Measurements from ENCODE around the gene SEMA4C. TPM values are rescaled to one million over a fixed set of nuclear protein-coding genes. Genes with fewer than 3 reads are reported as not detected.

The SEMA4C gene
- polyA plus RNA-seq, 4 donors = 0.45 to 26.8 (median 11.2) TPM

GRCh38 chr2:96822786-96823185, 47.1 kb downstream of the SEMA4C start:
- Histone ChIP-seq H3K36me3 (ENCODE audit: control insufficient read depth in 3 of 3, insufficient read depth in 2 of 3, low read depth in 1 of 3, low read length in 3 of 3) (peaks cover 4 to 77% (median 8%) of the 10 kb centered on the region in 3 donors), H3K9me3 (ENCODE audit: control insufficient read depth in 2 of 2, insufficient read depth in 1 of 2, low read depth in 1 of 2, low read length in 1 of 2) (no peaks in the 10 kb centered on the region), H3K27ac (ENCODE audit: low read depth in 1 of 3, low read length in 2 of 3) (no peak overlapping the region), H3K4me3 (ENCODE audit: low read depth in 1 of 3, low read length in 3 of 3) (no peak overlapping the region), H3K4me1 (ENCODE audit: control insufficient read depth in 3 of 3, insufficient read depth in 2 of 3, low read depth in 1 of 3, low read length in 2 of 3) (peaks cover 14 to 59% (median 14%) of the 10 kb centered on the region in 3 donors), H3K27me3 (ENCODE audit: control insufficient read depth in 3 of 3, insufficient read depth in 3 of 3, low read length in 3 of 3) (no peaks in the 10 kb centered on the region)
- no peak for DNase-seq
- no peak for FAIRE-seq
- WGBS, 3 donors = 64 to 78% (median 67%) methylated on average over 4 of the region's 4 CpGs

- H3K4me1 ChIP-seq (ENCODE audit: control insufficient read depth in 3 of 3, insufficient read depth in 2 of 3, low read depth in 1 of 3, low read length in 2 of 3) = peaks cover 14 to 59% (median 14%) of the 10 kb centered on the region in 3 donors
- H3K36me3 ChIP-seq (ENCODE audit: control insufficient read depth in 3 of 3, insufficient read depth in 2 of 3, low read depth in 1 of 3, low read length in 3 of 3) = peaks cover 2 to 62% (median 4%) of the 10 kb centered on the region in 3 donors
- no peaks in the 10 kb centered on the region for H3K27me3 ChIP-seq (ENCODE audit: control insufficient read depth in 3 of 3, insufficient read depth in 3 of 3, low read length in 3 of 3)
- peak overlapping the region in 2 of 3 donors; percentile 9 to 37 for H3K4me3 ChIP-seq (ENCODE audit: low read depth in 1 of 3, low read length in 3 of 3)
- DNase-seq = peak; percentile 71 to 76
- peak overlapping the region; percentile 43 to 83 (median 78) for H3K27ac ChIP-seq (ENCODE audit: low read depth in 1 of 3, low read length in 2 of 3)
- 21 to 58% (median 35%) methylated on average over 11 of the region's 11 CpGs for WGBS, 3 donors
- H3K9me3 ChIP-seq (ENCODE audit: control insufficient read depth in 2 of 2, insufficient read depth in 1 of 2, low read depth in 1 of 2, low read length in 1 of 2) = no peaks in the 10 kb centered on the region
- no peak for FAIRE-seq
Measured at GRCh38 chr2:96821113-96821675, 48.7 kb downstream of the SEMA4C start.

GRCh38 chr2:96819876-96820511, 49.9 kb downstream of the SEMA4C start:
- peak overlapping the region in 2 of 3 donors; percentile 9 to 37 for H3K4me3 ChIP-seq (ENCODE audit: low read depth in 1 of 3, low read length in 3 of 3)

GRCh38 chr2:96819128-96819875, 50.6 kb downstream of the SEMA4C start:
- 24 to 61% (median 37%) methylated on average over 9 to 10 of the region's 10 CpGs for WGBS, 3 donors
- Histone ChIP-seq H3K4me1 (ENCODE audit: control insufficient read depth in 3 of 3, insufficient read depth in 2 of 3, low read depth in 1 of 3, low read length in 2 of 3) (peaks cover 14 to 59% (median 14%) of the 10 kb centered on the region in 3 donors), H3K27ac (ENCODE audit: low read depth in 1 of 3, low read length in 2 of 3) (peak overlapping the region; percentile 54 to 83 (median 78)), H3K4me3 (ENCODE audit: low read depth in 1 of 3, low read length in 3 of 3) (peak overlapping the region in 2 of 3 donors; percentile 22 to 42), H3K27me3 (ENCODE audit: control insufficient read depth in 3 of 3, insufficient read depth in 3 of 3, low read length in 3 of 3) (no peaks in the 10 kb centered on the region), H3K9me3 (ENCODE audit: control insufficient read depth in 2 of 2, insufficient read depth in 1 of 2, low read depth in 1 of 2, low read length in 1 of 2) (no peaks in the 10 kb centered on the region), H3K36me3 (ENCODE audit: control insufficient read depth in 3 of 3, insufficient read depth in 2 of 3, low read depth in 1 of 3, low read length in 3 of 3) (peaks cover 0 to 43% (median 0%) of the 10 kb centered on the region in 3 donors)
- peak; percentile 93 to 98 for DNase-seq
- FAIRE-seq = no peak

More at GRCh38 chr2:96819876-96820511, 49.9 kb downstream of the SEMA4C start:
- peaks cover 0 to 50% (median 0%) of the 10 kb centered on the region in 3 donors for H3K36me3 ChIP-seq (ENCODE audit: control insufficient read depth in 3 of 3, insufficient read depth in 2 of 3, low read depth in 1 of 3, low read length in 3 of 3)
- FAIRE-seq (no peak), DNase-seq (no peak)
- peaks cover 14 to 63% (median 14%) of the 10 kb centered on the region in 3 donors for H3K4me1 ChIP-seq (ENCODE audit: control insufficient read depth in 3 of 3, insufficient read depth in 2 of 3, low read depth in 1 of 3, low read length in 2 of 3)
- 31 to 67% (median 57%) methylated on average over 12 of the region's 12 CpGs for WGBS, 3 donors
- H3K9me3 ChIP-seq (ENCODE audit: control insufficient read depth in 2 of 2, insufficient read depth in 1 of 2, low read depth in 1 of 2, low read length in 1 of 2) = no peaks in the 10 kb centered on the region
- no peaks in the 10 kb centered on the region for H3K27me3 ChIP-seq (ENCODE audit: control insufficient read depth in 3 of 3, insufficient read depth in 3 of 3, low read length in 3 of 3)
- H3K27ac ChIP-seq (ENCODE audit: low read depth in 1 of 3, low read length in 2 of 3) = peak overlapping the region; percentile 43 to 83 (median 78)

- Histone ChIP-seq H3K4me3 (ENCODE audit: low read depth in 1 of 3, low read length in 3 of 3) (peak overlapping the region in 2 of 3 donors; percentile 60 to 68), H3K27ac (ENCODE audit: low read depth in 1 of 3, low read length in 2 of 3) (no peak overlapping the region)
- FAIRE-seq = no peak
Measured at GRCh38 chr2:96817882-96818281, 52.0 kb downstream of the SEMA4C start.

GRCh38 chr2:96816836-96817702, 52.8 kb downstream of the SEMA4C start:
- DNase-seq (no peak), FAIRE-seq (no peak)
- 1 to 5% (median 3%) methylated on average over 68 to 89 of the region's 89 CpGs for WGBS, 3 donors
- Histone ChIP-seq H3K27ac (ENCODE audit: low read depth in 1 of 3, low read length in 2 of 3) (peak overlapping the region in 2 of 3 donors; percentile 97 to 98), H3K4me1 (ENCODE audit: control insufficient read depth in 3 of 3, insufficient read depth in 2 of 3, low read depth in 1 of 3, low read length in 2 of 3) (peaks cover 14 to 42% (median 17%) of the 10 kb centered on the region in 3 donors), H3K27me3 (ENCODE audit: control insufficient read depth in 3 of 3, insufficient read depth in 3 of 3, low read length in 3 of 3) (no peaks in the 10 kb centered on the region), H3K4me3 (ENCODE audit: low read depth in 1 of 3, low read length in 3 of 3) (peak overlapping the region; percentile 29 to 68 (median 60)), H3K9me3 (ENCODE audit: control insufficient read depth in 2 of 2, insufficient read depth in 1 of 2, low read depth in 1 of 2, low read length in 1 of 2) (no peaks in the 10 kb centered on the region), H3K36me3 (ENCODE audit: control insufficient read depth in 3 of 3, insufficient read depth in 2 of 3, low read depth in 1 of 3, low read length in 3 of 3) (peaks cover 0 to 29% (median 0%) of the 10 kb centered on the region in 3 donors)

More at GRCh38 chr2:96817882-96818281, 52.0 kb downstream of the SEMA4C start:
- peaks cover 14 to 49% (median 14%) of the 10 kb centered on the region in 3 donors for H3K4me1 ChIP-seq (ENCODE audit: control insufficient read depth in 3 of 3, insufficient read depth in 2 of 3, low read depth in 1 of 3, low read length in 2 of 3)
- WGBS, 3 donors = 27 to 66% (median 50%) methylated on average over 8 of the region's 8 CpGs
- no peaks in the 10 kb centered on the region for H3K27me3 ChIP-seq (ENCODE audit: control insufficient read depth in 3 of 3, insufficient read depth in 3 of 3, low read length in 3 of 3)
- DNase-seq = peak in 1 of 2 donors; percentile 40
- H3K36me3 ChIP-seq (ENCODE audit: control insufficient read depth in 3 of 3, insufficient read depth in 2 of 3, low read depth in 1 of 3, low read length in 3 of 3) = peaks cover 0 to 32% (median 0%) of the 10 kb centered on the region in 3 donors
- no peaks in the 10 kb centered on the region for H3K9me3 ChIP-seq (ENCODE audit: control insufficient read depth in 2 of 2, insufficient read depth in 1 of 2, low read depth in 1 of 2, low read length in 1 of 2)

GRCh38 chr2:96816127-96816835, 53.6 kb downstream of the SEMA4C start, which contains the start of gene CNNM3:
TSS of gene CNNM3 (plus strand) at chr2:96816268. CDS start at chr2:96816278, 10 bp downstream.
- peak; percentile 95 to 98 for DNase-seq
- peak within 1 kb of the TSS; percentile 62 to 73 (median 68) for H3K4me3 ChIP-seq (ENCODE audit: low read depth in 1 of 3, low read length in 3 of 3)
- peaks cover 0 to 31% (median 0%) of the 10 kb centered on the region in 3 donors for H3K36me3 ChIP-seq (ENCODE audit: control insufficient read depth in 3 of 3, insufficient read depth in 2 of 3, low read depth in 1 of 3, low read length in 3 of 3)
- peaks cover 14 to 34% (median 17%) of the 10 kb centered on the region in 3 donors for H3K4me1 ChIP-seq (ENCODE audit: control insufficient read depth in 3 of 3, insufficient read depth in 2 of 3, low read depth in 1 of 3, low read length in 2 of 3)
- 0 to 1% (median 0%) methylated on average over 46 to 103 of the region's 103 CpGs for WGBS, 3 donors
- H3K9me3 ChIP-seq (ENCODE audit: control insufficient read depth in 2 of 2, insufficient read depth in 1 of 2, low read depth in 1 of 2, low read length in 1 of 2) = no peaks in the 10 kb centered on the region
- FAIRE-seq = no peak
- peak within 1 kb of the TSS; percentile 89 to 98 (median 97) for H3K27ac ChIP-seq (ENCODE audit: low read depth in 1 of 3, low read length in 2 of 3)
- no peaks in the 10 kb centered on the region for H3K27me3 ChIP-seq (ENCODE audit: control insufficient read depth in 3 of 3, insufficient read depth in 3 of 3, low read length in 3 of 3)

Measured in small intestine (tissue), 7 donors.